GM18873 (cell line): ENCODE data around the gene CSTF2T.

ENCODE experiments used
- ATAC-seq: cut with Tn5 transposase; IDR thresholded peaks from one replicate; pipeline ENCODE4 v1.9.1; 2021; ENCODE audit warnings: mild to moderate bottlenecking, moderate library complexity, moderate number of reproducible peaks; ENCODE audit not compliant: unreplicated experiment, low FRiP score

CSTF2T gene

DNA sequence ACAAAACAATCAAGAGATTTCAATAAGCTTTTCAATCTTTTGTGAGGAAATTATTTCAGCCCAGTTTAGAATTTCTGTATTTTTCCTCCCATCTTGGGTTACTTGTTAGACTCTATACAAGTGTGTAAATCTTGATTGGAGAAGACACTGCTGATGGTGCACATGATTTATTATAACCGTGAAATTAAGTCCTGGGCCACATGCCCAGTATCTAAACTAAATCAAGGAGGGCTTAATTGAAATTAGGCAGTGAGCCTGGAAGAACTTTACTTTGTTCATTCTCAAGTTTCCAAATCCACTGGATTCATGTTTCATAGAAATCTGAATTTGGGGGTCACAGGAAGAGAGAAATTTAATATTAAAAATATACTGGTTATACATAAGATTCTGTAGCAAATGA is 44.5 kb downstream of the CSTF2T start:
- ATAC-seq, result no peak

DNA sequence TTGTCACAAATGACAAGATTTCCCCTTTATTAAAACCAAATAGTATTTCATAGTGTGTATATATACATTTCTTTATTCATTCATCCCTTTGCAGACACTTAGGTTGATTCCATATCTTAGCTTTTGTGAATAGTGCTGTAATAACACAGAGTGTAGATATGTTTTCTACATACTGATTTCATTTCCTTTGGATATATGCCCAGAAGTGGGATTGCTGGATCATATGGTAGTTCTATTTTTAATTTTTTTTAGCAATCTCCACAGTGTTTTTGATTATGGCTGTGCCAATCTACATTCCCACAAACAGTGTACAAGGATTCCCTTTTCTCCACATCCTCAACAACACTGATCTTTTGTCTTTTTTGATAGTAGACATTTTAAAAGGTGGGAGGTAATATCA is 46.4 kb downstream of the CSTF2T start:
- no peak for ATAC-seq

DNA sequence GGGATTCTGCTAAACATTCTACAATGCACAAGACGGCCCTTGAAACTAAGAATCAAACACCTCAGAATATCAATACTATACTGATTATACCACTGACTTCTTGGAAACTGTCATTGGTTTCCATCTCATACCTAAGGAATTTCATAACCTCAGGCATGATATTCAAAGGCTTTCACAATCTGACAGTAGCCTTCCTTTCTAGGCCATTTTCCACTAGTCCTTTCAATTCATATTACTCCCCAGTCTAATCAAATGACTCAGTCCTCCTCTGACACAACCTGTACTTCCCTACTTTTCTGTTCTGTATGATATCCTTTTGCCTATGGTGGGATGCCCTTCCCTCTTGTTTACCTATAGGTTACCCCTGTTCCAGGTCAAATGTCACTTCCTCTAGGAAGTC is 48.3 kb downstream of the CSTF2T start:
- ATAC-seq, result no peak

DNA sequence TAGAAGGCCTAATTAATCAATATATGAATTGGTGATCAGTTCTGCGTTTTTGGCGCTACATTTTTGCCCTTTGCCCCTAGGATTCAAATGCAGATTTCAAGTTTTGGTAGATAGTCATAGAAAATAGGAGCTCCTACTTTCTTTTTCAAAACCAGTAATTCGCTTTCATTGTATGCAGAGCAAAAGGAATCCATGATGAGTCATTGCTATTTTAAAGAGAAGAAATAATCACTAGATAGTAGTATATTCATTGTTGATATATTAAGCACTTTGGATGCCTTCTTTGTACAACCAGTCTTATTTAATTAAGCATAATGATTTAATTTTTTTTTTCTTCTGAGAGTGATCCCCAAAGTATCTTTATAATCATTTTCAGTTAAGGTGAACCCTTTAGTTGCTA is 50.3 kb downstream of the CSTF2T start:
- no peak for ATAC-seq
